Measurements from ENCODE around the gene POLE2.
A peak's percentile ranks its signal among the peaks of the same experiment; 100 is the strongest.
"Not testable (repeated sequence)": the region's sequence is repeated elsewhere in the genome, so short reads cannot be mapped to it uniquely, and the experiment has no call there.

The POLE2 gene

GRCh38 chr14:49619273-49619672, 68.7 kb downstream of the POLE2 start:
- not testable (repeated sequence) for DNase-seq (ENCODE audit: low read depth)

GRCh38 chr14:49617852-49618519, 70.0 kb downstream of the POLE2 start:
- DNase-seq (ENCODE audit: low read depth) = no peak

DNA sequence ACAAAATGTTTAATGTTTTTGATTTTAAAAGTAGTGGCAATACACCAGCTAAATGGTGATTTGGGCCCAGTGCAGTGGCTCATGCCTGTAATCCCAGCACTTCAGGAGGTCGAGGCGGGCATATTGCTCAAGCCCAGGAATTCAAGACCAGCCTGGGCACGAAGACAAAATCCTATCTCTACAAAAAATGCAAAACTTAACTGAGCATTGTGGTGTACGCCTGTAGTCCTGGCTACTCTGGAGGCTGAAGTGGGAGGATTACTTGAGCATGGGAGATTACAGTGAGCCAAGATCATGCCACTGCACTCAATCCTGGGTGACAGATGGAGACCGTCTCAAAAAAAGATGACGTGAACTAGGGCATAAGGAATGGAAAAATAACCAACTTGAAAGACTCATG, 72.2 kb downstream of the POLE2 start:
- DNase-seq (ENCODE audit: low read depth) = no peak

GRCh38 chr14:49614196-49614595, 73.8 kb downstream of the POLE2 start:
- DNase-seq (ENCODE audit: low read depth) = no peak

- DNase-seq (ENCODE audit: low read depth) = no peak
These were observed 75.3 kb downstream of the POLE2 start for GRCh38 chr14:49612671-49613070.

GRCh38 chr14:49612251-49612650, 75.8 kb downstream of the POLE2 start:
- DNase-seq (ENCODE audit: low read depth) = no peak

GRCh38 chr14:49607583-49607982, 80.4 kb downstream of the POLE2 start:
- DNase-seq (ENCODE audit: low read depth) = no peak

DNA sequence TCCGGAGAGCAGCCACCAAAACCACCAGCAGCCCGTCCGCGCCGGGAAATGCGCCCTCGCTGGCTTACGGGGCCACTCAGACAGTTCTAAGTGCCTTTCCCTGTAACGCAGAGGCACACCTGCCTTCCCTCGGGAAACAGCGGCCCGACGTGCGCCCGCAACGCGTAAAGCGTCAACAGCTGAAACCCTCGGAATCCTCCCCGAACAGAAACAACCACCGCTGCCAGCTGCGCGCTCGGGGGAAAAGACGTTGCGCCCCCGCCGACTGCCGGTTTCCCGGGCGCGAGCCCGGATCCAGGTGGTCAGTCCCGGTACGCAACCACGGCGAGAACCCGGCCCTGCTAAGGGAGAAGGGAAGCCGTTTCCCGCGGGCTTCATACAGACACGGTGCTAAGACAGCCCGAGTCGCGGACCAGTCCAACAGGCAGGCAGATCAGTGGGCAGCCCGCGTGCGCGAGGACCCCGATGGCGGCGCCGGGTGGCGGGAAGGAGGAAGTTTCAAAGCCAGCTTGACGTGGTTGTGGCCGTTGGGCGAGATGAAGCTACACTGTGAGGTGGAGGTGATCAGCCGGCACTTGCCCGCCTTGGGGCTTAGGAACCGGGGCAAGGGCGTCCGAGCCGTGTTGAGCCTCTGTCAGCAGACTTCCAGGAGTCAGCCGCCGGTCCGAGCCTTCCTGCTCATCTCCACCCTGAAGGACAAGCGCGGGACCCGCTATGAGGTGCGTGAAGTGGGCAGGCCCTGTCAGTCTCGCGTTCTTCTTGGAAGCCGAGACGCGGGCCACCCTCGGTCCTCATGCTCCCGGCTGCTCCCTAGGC, 89.3 kb downstream of the POLE2 start, which contains the start of gene LRR1:
LRR1 (plus strand) TSS at position 456 of the 816 bp plus-strand sequence; CDS start at position 537, 81 bp downstream.
- DNase-seq (ENCODE audit: low read depth) = peak; percentile 73

GRCh38 chr14:49598189-49598484, 89.9 kb downstream of the POLE2 start:
- no peak for DNase-seq (ENCODE audit: low read depth)

GRCh38 chr14:49594347-49595091, 93.5 kb downstream of the POLE2 start:
- DNase-seq (ENCODE audit: low read depth) = no peak
